Caco-2 (cell line): ENCODE results near the gene UGCG. TPM values are rescaled to one million over a fixed set of nuclear protein-coding genes. Genes with fewer than 3 reads are reported as not detected.

Experiments
- BruUV-seq: library from RNA; stranded (reverse); fragments of 400-500 nt; replicated peaks from 2 replicates; lab custom pipeline; 2021; lab: Mats Ljungman, UMichigan
- CTCF ChIA-PET: fragments of 300-600 bp; sonication (Branson Sonifier 250); formaldehyde crosslinking; loops from one replicate; lab custom pipeline; 2022; ENCODE audit warnings: antibody characterized with exemption; lab: Charles Lee
- POLR2A ChIA-PET: fragments of 300-600 bp; sonication (Branson Sonifier 250); formaldehyde crosslinking; loops from one replicate; lab custom pipeline; 2022; ENCODE audit warnings: antibody characterized with exemption; lab: Charles Lee
- DNase-seq, 2 experiments: peaks; one replicate each; pipeline versions ENCODE4 v3.0.0 to v3.0.0-alpha.2; 2020 to 2022
- H3K27me3 ChIP-seq: replicated peaks from 2 replicates; pipeline ENCODE4 v1.6.0; 2011; ENCODE audit warnings: low read length; ENCODE audit not compliant: control insufficient read depth, insufficient read depth
- H3K36me3 ChIP-seq: 2 replicates; pipeline ENCODE4 v1.5.1; 2011; ENCODE audit warnings: low read length; ENCODE audit not compliant: control insufficient read depth, insufficient read depth
- H3K4me1 ChIP-seq: fragments of 250-450 bp; sonication (Bioruptor Pico); 2 replicates; pipeline ENCODE4 v1.5.1; 2020; ENCODE audit warnings: mild to moderate bottlenecking
- H3K4me3 ChIP-seq: 2 replicates; pipeline ENCODE4 v1.5.1; 2011; ENCODE audit warnings: low read depth, mild to moderate bottlenecking, control low read depth, low read length
- H3K9me3 ChIP-seq: fragments of 250-450 bp; sonication (Bioruptor Pico); 2 replicates; pipeline ENCODE4 v1.5.1; 2020; ENCODE audit warnings: mild to moderate bottlenecking, moderate library complexity
- H3K27ac Mint-ChIP-seq: one replicate; pipeline ENCODE4 v1.8.0; 2022; ENCODE audit warnings: mixed read lengths; ENCODE audit not compliant: unreplicated experiment
- H3K27me3 Mint-ChIP-seq: one replicate; pipeline ENCODE4 v1.8.0; 2022; ENCODE audit warnings: mixed read lengths; ENCODE audit not compliant: insufficient read depth, unreplicated experiment
- H3K36me3 Mint-ChIP-seq: one replicate; pipeline ENCODE4 v1.8.0; 2022; ENCODE audit warnings: mild to moderate bottlenecking, mixed read lengths; ENCODE audit not compliant: insufficient read depth, unreplicated experiment
- H3K4me1 Mint-ChIP-seq: one replicate; pipeline ENCODE4 v1.8.0; 2022; ENCODE audit warnings: low read depth, mixed read lengths; ENCODE audit not compliant: unreplicated experiment
- H3K4me3 Mint-ChIP-seq: one replicate; pipeline ENCODE4 v1.8.0; 2022; ENCODE audit warnings: mild to moderate bottlenecking, moderate library complexity, mixed read lengths; ENCODE audit not compliant: unreplicated experiment
- H3K9me3 Mint-ChIP-seq: one replicate; pipeline ENCODE4 v1.8.0; 2022; ENCODE audit warnings: mixed read lengths; ENCODE audit not compliant: unreplicated experiment
- intact Hi-C: fragments of 100-400 bp; cut with micrococcal nuclease; formaldehyde crosslinking; loops from one replicate; pipeline ENCODE4 v1.10.0; 2022; ENCODE audit not compliant: unreplicated experiment
- total RNA-seq: library from RNA; stranded (reverse); gene quantifications from 2 replicates; pipeline ENCODE4 v1.2.3, GENCODE V29; 2022
- TF ChIP-seq, protein P1 (sequence below), 2 experiments: fragments of 200-600 bp in 1 of 2; IDR thresholded peaks; 1 replicate in 1 of 2; 2 replicates in 1 of 2; pipeline versions ENCODE4 v1.5.1 to v1.8.0; 2011 to 2022; ENCODE audit warnings: antibody characterized with exemption in 1 of 2, control low read depth in 1 of 2, inconsistent platforms in 1 of 2, low read depth in 1 of 2, low read length in 1 of 2, mild to moderate bottlenecking in 1 of 2, moderate library complexity in 1 of 2; ENCODE audit not compliant: insufficient read depth in 1 of 2, severe bottlenecking in 1 of 2, unreplicated experiment in 1 of 2

Gene UGCG
- total RNA-seq, 1 experiment from 2014 or later, result 26.7 TPM

DNA sequence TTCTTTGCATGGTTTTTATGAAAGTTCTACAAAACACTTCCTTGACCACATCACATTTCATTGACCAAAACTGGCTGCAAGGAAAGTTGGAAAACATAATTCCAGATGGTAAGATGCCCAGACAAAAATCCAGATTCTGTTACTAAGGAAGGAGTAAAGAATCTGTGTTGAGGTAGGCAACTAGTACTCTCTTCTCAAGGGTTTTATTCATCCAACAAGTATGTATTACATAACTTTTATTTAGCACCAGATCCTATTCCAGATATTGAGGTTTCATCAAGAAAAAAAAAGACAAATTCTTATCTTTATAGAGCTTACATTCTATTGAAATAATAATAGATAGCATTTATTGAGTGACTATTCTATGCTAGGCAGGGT lies 43.2 kb upstream of the UGCG start:
- no TSS peak for BruUV-seq
- peaks cover 7% of the 10 kb centered on the region for H3K36me3 Mint-ChIP-seq
- POLR2A ChIA-PET, result no interaction called here

DNA sequence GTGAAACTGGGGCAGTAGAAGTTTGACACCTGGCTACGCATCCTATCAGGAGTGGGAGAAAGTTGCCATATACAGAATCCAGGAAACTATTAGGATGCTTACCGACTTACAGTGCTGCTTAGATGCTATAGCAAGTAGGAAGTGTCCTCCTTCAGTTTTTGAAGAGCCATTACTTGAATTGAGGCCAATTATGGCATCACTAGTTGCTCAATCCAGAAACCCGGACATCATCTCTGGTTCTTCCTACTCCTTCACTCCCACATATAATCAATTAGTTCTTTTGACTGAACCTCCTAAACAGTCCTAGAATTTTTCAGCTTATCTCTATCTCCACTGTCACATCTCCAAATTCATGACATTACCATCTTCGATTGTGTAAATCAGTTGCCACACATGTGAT lies 41.8 kb upstream of the UGCG start:
- Histone ChIP-seq H3K4me3 (no peak overlapping the region), H3K9me3 (no peaks in the 10 kb centered on the region), H3K36me3 (no peaks in the 10 kb centered on the region), H3K27me3 (no peaks in the 10 kb centered on the region), H3K4me1 (peaks cover 33% of the 10 kb centered on the region)
- ChIA-PET CTCF (no interaction called here), POLR2A (no interaction called here)
- Mint-ChIP-seq H3K9me3 (no peaks in the 10 kb centered on the region), H3K36me3 (peaks cover 7% of the 10 kb centered on the region), H3K27ac (no peak overlapping the region), H3K27me3 (no peaks in the 10 kb centered on the region), H3K4me1 (peaks cover 33% of the 10 kb centered on the region), H3K4me3 (no peak overlapping the region)
- no peak for DNase-seq
- BruUV-seq, result no TSS peak
- intact Hi-C loops, result loop anchor here (5.0 kb wide), 1 partner anchor 43 kb away; the partner anchor contains the start of gene UGCG
- TF ChIP-seq, protein P1, sequence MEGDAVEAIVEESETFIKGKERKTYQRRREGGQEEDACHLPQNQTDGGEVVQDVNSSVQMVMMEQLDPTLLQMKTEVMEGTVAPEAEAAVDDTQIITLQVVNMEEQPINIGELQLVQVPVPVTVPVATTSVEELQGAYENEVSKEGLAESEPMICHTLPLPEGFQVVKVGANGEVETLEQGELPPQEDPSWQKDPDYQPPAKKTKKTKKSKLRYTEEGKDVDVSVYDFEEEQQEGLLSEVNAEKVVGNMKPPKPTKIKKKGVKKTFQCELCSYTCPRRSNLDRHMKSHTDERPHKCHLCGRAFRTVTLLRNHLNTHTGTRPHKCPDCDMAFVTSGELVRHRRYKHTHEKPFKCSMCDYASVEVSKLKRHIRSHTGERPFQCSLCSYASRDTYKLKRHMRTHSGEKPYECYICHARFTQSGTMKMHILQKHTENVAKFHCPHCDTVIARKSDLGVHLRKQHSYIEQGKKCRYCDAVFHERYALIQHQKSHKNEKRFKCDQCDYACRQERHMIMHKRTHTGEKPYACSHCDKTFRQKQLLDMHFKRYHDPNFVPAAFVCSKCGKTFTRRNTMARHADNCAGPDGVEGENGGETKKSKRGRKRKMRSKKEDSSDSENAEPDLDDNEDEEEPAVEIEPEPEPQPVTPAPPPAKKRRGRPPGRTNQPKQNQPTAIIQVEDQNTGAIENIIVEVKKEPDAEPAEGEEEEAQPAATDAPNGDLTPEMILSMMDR (IDR thresholded peaks at IDR 0.05; ENCODE audit: insufficient read depth in 1 of 2, low read depth in 1 of 2, low read length in 1 of 2, severe bottlenecking in 1 of 2, unreplicated experiment in 1 of 2), result no peak

More for the DNA sequence above, 43.2 kb upstream of the UGCG start:
- H3K36me3 ChIP-seq, result no peaks in the 10 kb centered on the region
- H3K4me3 ChIP-seq, result no peak overlapping the region
- no peaks in the 10 kb centered on the region for H3K27me3 Mint-ChIP-seq
- DNase-seq, result no peak
- no peaks in the 10 kb centered on the region for H3K9me3 Mint-ChIP-seq
- H3K4me1 Mint-ChIP-seq, result peaks cover 35% of the 10 kb centered on the region
- H3K9me3 ChIP-seq, result no peaks in the 10 kb centered on the region
- CTCF ChIA-PET, result interaction anchor here (0.6 kb wide), 1 partner anchor 162 kb away, joined by 5 read pairs; no protein-coding TSS in a partner anchor
- H3K4me3 Mint-ChIP-seq, result no peak overlapping the region
- no peaks in the 10 kb centered on the region for H3K27me3 ChIP-seq
- intact Hi-C loops, result loop anchor here (5.0 kb wide), 1 partner anchor 44 kb away; the partner anchor contains the start of gene UGCG
- H3K4me1 ChIP-seq, result peaks cover 45% of the 10 kb centered on the region
- H3K27ac Mint-ChIP-seq, result no peak overlapping the region
- TF ChIP-seq, protein P1 (IDR thresholded peaks at IDR 0.05; ENCODE audit: insufficient read depth in 1 of 2, low read depth in 1 of 2, low read length in 1 of 2, severe bottlenecking in 1 of 2, unreplicated experiment in 1 of 2), result no peak

DNA sequence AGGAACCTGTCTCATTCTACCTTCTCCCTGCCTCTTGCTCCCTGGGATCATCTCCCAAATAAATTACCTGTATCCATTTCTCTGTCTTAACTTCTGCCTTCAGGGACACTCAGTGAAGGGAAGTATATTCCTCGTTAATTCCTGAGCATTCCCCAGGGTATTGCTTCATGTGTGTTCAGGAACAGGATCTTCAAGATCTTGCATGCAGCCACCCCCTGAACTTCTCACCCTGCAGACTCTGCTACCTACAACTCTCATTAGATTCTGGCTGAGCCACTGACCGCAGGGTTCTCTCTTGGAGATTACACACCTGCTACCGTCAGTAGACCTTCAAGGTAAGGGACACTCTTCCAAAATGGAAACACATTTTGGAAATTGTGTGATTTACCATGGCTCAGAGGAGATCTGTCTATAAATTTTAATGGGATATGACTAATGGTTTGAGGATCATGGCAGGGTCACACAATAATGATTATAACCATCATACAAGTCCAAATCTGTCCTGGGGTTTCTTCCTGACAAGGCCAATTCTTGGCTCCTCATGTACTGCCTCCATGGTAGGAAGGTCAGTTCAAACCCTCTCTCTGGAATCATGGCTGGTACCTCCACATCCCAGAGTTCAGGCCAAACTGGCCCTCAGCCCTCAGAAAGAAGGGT lies 38.9 kb upstream of the UGCG start:
- H3K27me3 Mint-ChIP-seq, result no peaks in the 10 kb centered on the region
- Histone ChIP-seq H3K4me3 (no peak overlapping the region), H3K4me1 (peaks cover 7% of the 10 kb centered on the region; the same call in 1 of the 2 replicates), H3K36me3 (no peaks in the 10 kb centered on the region), H3K27me3 (no peaks in the 10 kb centered on the region), H3K9me3 (no peaks in the 10 kb centered on the region)
- intact Hi-C loops, result no loop called here
- ChIA-PET POLR2A (no interaction called here), CTCF (no interaction called here)
- BruUV-seq, result no TSS peak
- H3K27ac Mint-ChIP-seq, result peak overlapping the region; percentile 51
- H3K36me3 Mint-ChIP-seq, result peaks cover 7% of the 10 kb centered on the region
- H3K9me3 Mint-ChIP-seq, result no peaks in the 10 kb centered on the region
- H3K4me3 Mint-ChIP-seq, result peak overlapping the region; percentile 31
- DNase-seq, result peak; percentile 66 to 73
- peaks cover 14% of the 10 kb centered on the region for H3K4me1 Mint-ChIP-seq
- TF ChIP-seq, protein P1 (IDR thresholded peaks at IDR 0.05; ENCODE audit: insufficient read depth in 1 of 2, low read depth in 1 of 2, low read length in 1 of 2, severe bottlenecking in 1 of 2, unreplicated experiment in 1 of 2), result no peak
